GM20000 (cell line): ENCODE measurements around the gene XPC.

Source experiments
- DNase-seq: peaks from one replicate; pipeline ENCODE4 v3.0.0; 2012; ENCODE audit warnings: low spot score
- CTCF ChIP-seq: IDR thresholded peaks from 2 replicates; pipeline ENCODE4 v1.5.1; 2012; ENCODE audit warnings: mild to moderate bottlenecking, control low read depth; ENCODE audit errors: extremely low read depth, missing control alignments

XPC gene

GRCh38 chr3:14211621-14212020, 33.2 kb upstream of the XPC start:
- DNase-seq, result no peak
- TF ChIP-seq CTCF, result no peak

GRCh38 chr3:14210843-14211594, 32.6 kb upstream of the XPC start:
- DNase-seq, result no peak
- no peak for TF ChIP-seq CTCF

- TF ChIP-seq CTCF, result no peak
- DNase-seq, result no peak
These were observed 31.9 kb upstream of the XPC start for GRCh38 chr3:14210290-14210688.

GRCh38 chr3:14209581-14210289, 31.3 kb upstream of the XPC start:
- no peak for DNase-seq
- TF ChIP-seq CTCF, result no peak

GRCh38 chr3:14208977-14209394, 30.6 kb upstream of the XPC start:
- no peak for TF ChIP-seq CTCF

GRCh38 chr3:14208168-14208567, 29.8 kb upstream of the XPC start:
- no peak for DNase-seq
- no peak for TF ChIP-seq CTCF

More at GRCh38 chr3:14208977-14209394, 30.6 kb upstream of the XPC start:
- no peak for DNase-seq

GRCh38 chr3:14206548-14207177, 28.3 kb upstream of the XPC start:
- no peak for TF ChIP-seq CTCF
- no peak for DNase-seq
